ENCODE data around the gene CRHR2. TPM values are rescaled to one million over a fixed set of nuclear protein-coding genes. Genes with fewer than 3 reads are reported as not detected.
A peak's percentile ranks its signal among the peaks of the same experiment; 100 is the strongest.

CRHR2 gene
- total RNA-seq, 4 donors from 2014 or later = 0.39 to 0.45 TPM; not detected in 2

DNA sequence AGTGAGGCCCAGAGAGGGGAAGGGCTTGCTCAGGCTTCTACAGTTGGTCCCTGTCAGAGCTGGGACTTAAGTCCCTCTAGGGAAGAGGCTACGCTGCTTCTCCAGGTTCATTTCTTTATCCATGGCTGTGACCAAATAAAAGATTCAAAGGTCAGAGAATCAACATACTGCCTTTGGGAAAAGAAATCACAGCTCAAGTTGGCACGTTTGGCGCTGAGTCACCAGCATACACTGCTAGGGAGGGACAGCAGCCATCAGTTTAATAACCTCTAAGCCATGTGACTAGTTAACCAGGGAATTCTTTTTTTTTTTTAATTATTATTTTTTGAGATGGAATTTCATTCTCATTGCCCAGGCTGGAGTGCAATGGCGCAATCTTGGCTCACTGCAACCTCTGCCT, 28.4 kb upstream of the CRHR2 start:
- Histone ChIP-seq H3K36me3 (no peaks in the 10 kb centered on the region), H3K9me3 (no peaks in the 10 kb centered on the region), H3K4me3 (replicated peaks in 1 of 3) (no peak overlapping the region), H3K4me1 (peaks cover 0 to 11% of the 10 kb centered on the region in 2 donors), H3K27me3 (no peaks in the 10 kb centered on the region), H3K27ac (no peak overlapping the region)
- 76 to 92% methylated on average over 4 of the region's 4 CpGs for WGBS, 2 donors
- TF ChIP-seq POLR2A (IDR thresholded peaks at IDR 0.05) = no peak
- TF ChIP-seq, protein P1, sequence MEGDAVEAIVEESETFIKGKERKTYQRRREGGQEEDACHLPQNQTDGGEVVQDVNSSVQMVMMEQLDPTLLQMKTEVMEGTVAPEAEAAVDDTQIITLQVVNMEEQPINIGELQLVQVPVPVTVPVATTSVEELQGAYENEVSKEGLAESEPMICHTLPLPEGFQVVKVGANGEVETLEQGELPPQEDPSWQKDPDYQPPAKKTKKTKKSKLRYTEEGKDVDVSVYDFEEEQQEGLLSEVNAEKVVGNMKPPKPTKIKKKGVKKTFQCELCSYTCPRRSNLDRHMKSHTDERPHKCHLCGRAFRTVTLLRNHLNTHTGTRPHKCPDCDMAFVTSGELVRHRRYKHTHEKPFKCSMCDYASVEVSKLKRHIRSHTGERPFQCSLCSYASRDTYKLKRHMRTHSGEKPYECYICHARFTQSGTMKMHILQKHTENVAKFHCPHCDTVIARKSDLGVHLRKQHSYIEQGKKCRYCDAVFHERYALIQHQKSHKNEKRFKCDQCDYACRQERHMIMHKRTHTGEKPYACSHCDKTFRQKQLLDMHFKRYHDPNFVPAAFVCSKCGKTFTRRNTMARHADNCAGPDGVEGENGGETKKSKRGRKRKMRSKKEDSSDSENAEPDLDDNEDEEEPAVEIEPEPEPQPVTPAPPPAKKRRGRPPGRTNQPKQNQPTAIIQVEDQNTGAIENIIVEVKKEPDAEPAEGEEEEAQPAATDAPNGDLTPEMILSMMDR (IDR thresholded peaks at IDR 0.05) = no peak
- intact Hi-C loops (cut with DNase I) = no loop called here
- DNase-seq = peak; percentile 11 to 12

- H3K4me3 ChIP-seq (replicated peaks in 1 of 3) = no peak overlapping the region
- no peaks in the 10 kb centered on the region for H3K9me3 ChIP-seq
- intact Hi-C loops (cut with DNase I) = no loop called here
- H3K27me3 ChIP-seq = no peaks in the 10 kb centered on the region
- H3K36me3 ChIP-seq = no peaks in the 10 kb centered on the region
- no peak for DNase-seq
- TF ChIP-seq, protein P1 (IDR thresholded peaks at IDR 0.05) = no peak
- no peak for TF ChIP-seq POLR2A (IDR thresholded peaks at IDR 0.05)
- 59 to 66% methylated on average over 6 of the region's 6 CpGs for WGBS, 2 donors
- H3K4me1 ChIP-seq = peaks cover 0 to 11% of the 10 kb centered on the region in 2 donors
- no peak overlapping the region for H3K27ac ChIP-seq
Observed at GRCh38 chr7:30709549-30709948, 27.3 kb upstream of the CRHR2 start.

- Histone ChIP-seq H3K4me1 (peaks cover 0 to 11% of the 10 kb centered on the region in 2 donors), H3K9me3 (no peaks in the 10 kb centered on the region), H3K27me3 (no peaks in the 10 kb centered on the region), H3K36me3 (no peaks in the 10 kb centered on the region), H3K27ac (no peak overlapping the region), H3K4me3 (replicated peaks in 1 of 3) (no peak overlapping the region)
- TF ChIP-seq, protein P1 (IDR thresholded peaks at IDR 0.05) = no peak
- no peak for TF ChIP-seq POLR2A (IDR thresholded peaks at IDR 0.05)
- intact Hi-C loops (cut with DNase I) = no loop called here
- DNase-seq = peak in 1 of 2 donors; percentile 12
- 75 to 81% methylated on average over 3 of the region's 3 CpGs for WGBS, 2 donors
Observed at GRCh38 chr7:30708983-30709382, 26.7 kb upstream of the CRHR2 start.

GRCh38 chr7:30708412-30708811, 26.2 kb upstream of the CRHR2 start:
- H3K4me3 ChIP-seq (replicated peaks in 1 of 3) = no peak overlapping the region
- WGBS, 2 donors = 82 to 90% methylated on average over 4 of the region's 4 CpGs
- no peak for TF ChIP-seq POLR2A (IDR thresholded peaks at IDR 0.05)
- TF ChIP-seq, protein P1 (IDR thresholded peaks at IDR 0.05) = no peak
- peaks cover 0 to 11% of the 10 kb centered on the region in 2 donors for H3K4me1 ChIP-seq
- H3K36me3 ChIP-seq = no peaks in the 10 kb centered on the region
- H3K9me3 ChIP-seq = no peaks in the 10 kb centered on the region
- no peak overlapping the region for H3K27ac ChIP-seq
- intact Hi-C loops (cut with DNase I) = no loop called here
- DNase-seq = no peak
- no peaks in the 10 kb centered on the region for H3K27me3 ChIP-seq

- no peaks in the 10 kb centered on the region for H3K36me3 ChIP-seq
- H3K27ac ChIP-seq = no peak overlapping the region
- peaks cover 0 to 11% of the 10 kb centered on the region in 2 donors for H3K4me1 ChIP-seq
- 67 to 78% methylated on average over 15 to 16 of the region's 16 CpGs for WGBS, 2 donors
- H3K27me3 ChIP-seq = no peaks in the 10 kb centered on the region
- no peak for DNase-seq
- TF ChIP-seq POLR2A (IDR thresholded peaks at IDR 0.05) = no peak
- TF ChIP-seq, protein P1 (IDR thresholded peaks at IDR 0.05) = no peak
- intact Hi-C loops (cut with DNase I) = no loop called here
- H3K4me3 ChIP-seq (replicated peaks in 1 of 3) = no peak overlapping the region
- no peaks in the 10 kb centered on the region for H3K9me3 ChIP-seq
Observed at GRCh38 chr7:30707391-30708357, 25.4 kb upstream of the CRHR2 start.
